Gastroesophageal sphincter (tissue), 3 donors: ENCODE measurements around the gene TNNT2.

Source experiments
- CTCF ChIP-seq, 4 experiments: fragments of 200-600 bp in 2 of 4; fragments of 450-650 bp in 2 of 4; sonication (generic) in 1 of 4; IDR thresholded peaks; one replicate each; pipeline ENCODE4 v1.5.1; 2017 to 2019; ENCODE audit warnings: antibody characterized with exemption in 4 of 4, mild to moderate bottlenecking in 2 of 4, moderate library complexity in 2 of 4
- EP300 ChIP-seq: sonication (generic); formaldehyde crosslinking; IDR thresholded peaks from one replicate; pipeline ENCODE4 v1.6.1; 2017; ENCODE audit warnings: antibody characterized with exemption, mild to moderate bottlenecking
- POLR2A ChIP-seq, 2 donors: fragments of 450-650 bp; IDR thresholded peaks; one replicate each; pipeline ENCODE4 v1.6.1; 2017; ENCODE audit warnings: antibody characterized with exemption in 2 of 2, mild to moderate bottlenecking in 2 of 2, moderate library complexity in 1 of 2
- POLR2AphosphoS5 ChIP-seq: sonication (generic); formaldehyde crosslinking; IDR thresholded peaks from one replicate; pipeline ENCODE4 v1.6.1; 2017; ENCODE audit warnings: antibody characterized with exemption

- no peak for TF ChIP-seq CTCF (IDR thresholded peaks at IDR 0.05)
- TF ChIP-seq POLR2A (IDR thresholded peaks at IDR 0.05) = no peak
- TF ChIP-seq POLR2AphosphoS5 = no peak
- no peak for TF ChIP-seq EP300
Observed at GRCh38 chr1:201312298-201312697, 65.2 kb downstream of the TNNT2 start.
